GM18505 (cell line): Measurements from ENCODE around the gene CD7.

Experiments
- ATAC-seq: cut with Tn5 transposase; IDR thresholded peaks from one replicate; pipeline ENCODE4 v1.9.1; 2021; ENCODE audit not compliant: unreplicated experiment
- POLR2A ChIP-seq: IDR thresholded peaks from 4 replicates; pipeline ENCODE4 v1.6.1; 2011; ENCODE audit warnings: borderline replicate concordance; ENCODE audit not compliant: insufficient read depth, insufficient read length; ENCODE audit errors: extremely low read depth

The CD7 gene

GRCh38 chr17:82285141-82285540 lies 32.3 kb downstream of the CD7 start:
- ATAC-seq: no peak
- no peak for TF ChIP-seq POLR2A

DNA sequence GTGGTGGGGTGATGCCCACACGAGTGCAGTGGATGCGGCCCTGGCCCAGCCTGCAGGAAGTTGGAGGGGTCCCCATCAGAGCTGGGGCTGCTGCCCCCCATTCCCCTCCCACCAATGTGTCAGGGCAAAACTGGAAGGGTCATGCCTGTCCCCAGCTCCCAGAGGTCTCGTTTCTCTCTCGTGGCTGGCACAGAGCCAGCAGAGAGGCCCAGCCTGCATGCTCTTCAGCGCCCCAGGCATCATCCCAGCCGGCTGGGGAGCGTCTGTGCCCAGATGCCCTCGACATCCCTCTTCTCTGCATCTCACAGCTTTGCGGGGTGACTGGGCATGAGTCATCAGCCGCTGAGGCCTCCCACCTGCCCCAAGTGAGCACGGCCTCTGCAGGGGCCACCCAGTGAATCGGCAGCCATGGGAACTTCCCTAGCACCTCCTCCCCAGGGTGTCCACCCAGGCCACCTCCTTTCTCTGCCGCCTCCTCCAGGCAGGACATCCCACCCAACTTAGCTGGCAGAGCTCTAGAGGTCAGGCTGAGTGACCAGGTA lies 34.1 kb downstream of the CD7 start:
- TF ChIP-seq POLR2A: no peak
- no peak for ATAC-seq

DNA sequence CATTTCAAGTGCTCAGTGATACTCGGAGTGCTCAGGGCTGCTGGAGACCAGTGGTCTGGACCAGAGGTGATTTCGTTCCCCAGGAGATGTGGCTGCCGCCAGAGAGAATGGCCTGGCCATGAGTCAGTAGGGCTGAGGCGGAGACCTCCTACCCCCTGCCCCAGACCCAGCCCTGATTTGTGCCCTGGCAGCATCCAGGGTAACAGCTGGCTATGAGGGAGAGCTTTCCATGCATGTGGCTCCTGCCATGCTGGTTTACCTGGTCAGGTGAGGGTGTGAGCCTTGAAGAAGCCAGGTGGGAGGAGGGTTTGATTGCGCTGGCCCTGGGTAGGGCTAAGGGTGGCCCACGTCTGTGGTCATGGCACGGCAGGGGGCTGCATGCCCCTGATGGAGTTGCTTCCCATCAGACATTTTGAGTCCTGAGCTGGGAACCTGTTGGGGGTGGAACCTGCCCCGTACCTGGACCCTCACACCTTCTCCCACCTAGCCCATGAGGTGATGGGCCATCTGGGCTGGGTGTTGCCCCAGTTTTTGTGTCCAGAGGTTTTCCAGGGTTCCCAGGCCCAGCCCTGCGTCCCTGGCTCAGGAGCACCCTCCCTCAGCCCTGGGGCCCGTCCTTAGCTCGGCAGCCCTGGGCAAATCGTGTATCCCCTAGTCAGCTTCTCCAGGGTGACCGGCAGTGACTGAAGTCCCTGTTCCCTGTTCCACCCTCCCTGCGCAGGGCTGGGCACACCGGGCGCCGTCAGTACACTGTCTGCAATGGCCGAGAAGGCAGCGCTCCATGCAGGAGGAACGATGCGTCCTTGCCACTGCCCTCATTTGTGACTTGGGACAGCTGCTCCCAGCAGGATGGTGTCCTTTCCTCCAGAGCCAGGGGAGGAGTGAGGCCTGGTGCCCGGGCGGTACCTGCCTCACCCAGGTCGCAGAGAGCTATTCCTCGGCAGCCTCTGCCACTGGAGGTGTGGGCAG lies 34.9 kb downstream of the CD7 start:
- ATAC-seq: no peak
- no peak for TF ChIP-seq POLR2A

- TF ChIP-seq POLR2A: no peak
- ATAC-seq: no peak
These were observed 35.7 kb downstream of the CD7 start for GRCh38 chr17:82281502-82282238.

DNA sequence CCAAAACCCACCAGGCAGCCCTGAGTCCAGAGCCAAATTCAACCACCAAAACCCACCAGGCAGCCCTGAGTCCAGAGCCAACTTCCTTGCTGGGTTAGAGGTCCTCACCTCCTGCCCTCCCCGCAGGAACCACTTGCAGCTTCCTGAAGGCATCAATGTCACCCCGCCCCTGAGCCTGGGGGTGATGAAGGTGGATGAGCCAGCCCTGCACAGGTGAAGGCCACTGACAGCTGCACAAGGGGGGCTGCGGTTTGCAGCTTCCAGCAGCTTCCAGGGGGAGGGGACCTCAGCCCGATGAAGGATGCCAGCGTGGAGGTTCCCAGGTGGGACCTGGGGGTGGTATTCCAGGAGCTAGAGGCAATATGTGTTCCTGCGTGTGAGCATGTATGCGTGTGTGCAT lies 36.3 kb downstream of the CD7 start:
- ATAC-seq: no peak
- TF ChIP-seq POLR2A: no peak

DNA sequence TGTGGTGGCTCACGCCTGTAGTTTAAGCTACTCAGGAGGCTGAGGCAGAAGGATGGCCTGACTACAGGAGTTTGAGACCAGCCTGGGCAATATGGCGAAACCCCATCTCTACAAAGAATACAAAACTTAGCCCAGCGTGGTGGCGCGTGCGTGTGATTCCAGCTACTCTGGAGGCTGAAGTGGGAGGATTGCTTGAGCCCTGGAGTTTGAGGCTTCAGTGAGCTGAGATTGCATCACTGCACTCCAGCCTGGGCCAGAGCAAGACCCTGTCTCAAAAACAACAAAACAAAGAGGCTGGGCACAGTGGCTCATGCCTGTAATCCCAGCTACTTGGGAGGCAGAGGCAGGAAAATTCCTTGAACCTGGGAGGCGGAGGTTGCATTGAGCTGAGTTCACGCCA lies 36.9 kb downstream of the CD7 start:
- TF ChIP-seq POLR2A: no peak

DNA sequence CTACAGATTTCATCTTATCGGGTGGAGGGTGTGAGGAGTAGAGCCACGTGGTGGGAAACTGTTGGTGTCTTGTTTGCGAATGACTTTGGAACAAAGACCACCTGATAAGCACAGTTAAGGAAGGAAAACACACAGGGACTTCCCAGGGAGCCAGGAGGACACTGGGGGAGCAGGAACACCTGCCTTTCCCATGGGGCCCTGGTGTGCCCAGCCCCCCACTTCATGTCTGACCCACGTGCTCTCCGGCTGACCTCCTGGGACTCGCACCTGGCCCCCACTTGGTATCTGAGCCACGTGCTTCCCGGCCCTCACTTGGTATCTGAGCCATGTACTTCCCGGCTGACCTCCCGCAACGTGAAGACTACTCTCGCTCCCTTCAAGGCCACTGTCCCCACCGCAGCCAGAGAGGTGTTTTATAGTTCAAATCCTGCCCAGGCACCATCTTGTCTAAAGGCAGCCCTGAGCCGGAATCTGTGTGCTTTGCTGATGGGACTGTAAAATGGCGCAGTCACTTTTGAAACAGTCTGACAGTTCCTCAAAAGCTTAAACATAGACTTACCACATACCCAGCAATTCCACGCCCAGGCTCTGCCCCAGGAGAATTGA lies 38.5 kb downstream of the CD7 start:
- no peak for TF ChIP-seq POLR2A
- ATAC-seq: no peak

More for the DNA sequence above, 36.9 kb downstream of the CD7 start:
- ATAC-seq: no peak

- TF ChIP-seq POLR2A: no peak
- no peak for ATAC-seq
These were observed 39.1 kb downstream of the CD7 start for GRCh38 chr17:82278308-82278707.

DNA sequence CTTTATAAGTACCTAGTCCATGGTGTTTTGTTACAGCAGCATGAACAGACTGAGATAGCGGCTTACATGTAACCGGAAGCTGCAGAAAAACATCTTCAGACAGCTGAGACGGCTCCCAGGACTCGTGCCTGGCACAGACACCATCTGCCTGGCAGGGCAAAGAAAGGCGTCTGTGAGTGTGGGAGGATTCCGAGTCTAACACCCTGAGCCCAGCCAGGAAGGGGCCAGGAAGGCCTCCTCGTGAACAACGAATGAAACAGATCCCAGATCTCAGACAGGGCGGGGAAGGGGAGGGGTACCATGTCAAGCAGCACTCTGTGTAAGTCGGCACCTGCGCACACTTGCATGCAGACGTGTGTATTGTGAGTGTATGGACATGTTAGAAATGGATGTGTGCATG lies 39.6 kb downstream of the CD7 start:
- no peak for TF ChIP-seq POLR2A

DNA sequence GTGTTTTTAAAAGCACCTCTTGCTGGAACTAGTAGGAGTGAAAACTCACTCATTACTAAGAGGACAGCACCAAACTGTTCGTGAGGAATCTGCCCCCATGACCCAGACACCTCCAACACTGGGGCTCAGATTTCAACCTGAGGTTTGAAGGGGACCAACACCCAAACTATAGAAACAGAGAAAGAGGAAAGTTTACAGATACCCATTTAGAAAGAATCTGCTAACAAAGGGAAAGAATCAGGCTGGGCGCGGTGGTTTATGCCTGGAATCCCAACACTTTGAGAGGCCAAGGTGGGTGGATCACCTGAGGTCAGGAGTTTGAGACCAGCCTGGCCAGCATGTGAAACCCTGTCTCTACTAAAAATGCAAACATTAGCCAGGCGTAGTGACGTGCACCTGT lies 40.5 kb downstream of the CD7 start:
- ATAC-seq: no peak
- TF ChIP-seq POLR2A: no peak

More for the DNA sequence above, 39.6 kb downstream of the CD7 start:
- ATAC-seq: no peak

- ATAC-seq: no peak
- TF ChIP-seq POLR2A: no peak
These were observed 42.1 kb downstream of the CD7 start for GRCh38 chr17:82275326-82275725.

GRCh38 chr17:82274134-82275020 lies 43.0 kb downstream of the CD7 start:
- ATAC-seq: no peak
- TF ChIP-seq POLR2A: no peak
